ENCODE data around the gene C4BPA. TPM values are rescaled to one million over a fixed set of nuclear protein-coding genes. Genes with fewer than 3 reads are reported as not detected.

Gene C4BPA
- total and polyA plus RNA-seq, 5 experiments from 2014 or later, result not detected

DNA sequence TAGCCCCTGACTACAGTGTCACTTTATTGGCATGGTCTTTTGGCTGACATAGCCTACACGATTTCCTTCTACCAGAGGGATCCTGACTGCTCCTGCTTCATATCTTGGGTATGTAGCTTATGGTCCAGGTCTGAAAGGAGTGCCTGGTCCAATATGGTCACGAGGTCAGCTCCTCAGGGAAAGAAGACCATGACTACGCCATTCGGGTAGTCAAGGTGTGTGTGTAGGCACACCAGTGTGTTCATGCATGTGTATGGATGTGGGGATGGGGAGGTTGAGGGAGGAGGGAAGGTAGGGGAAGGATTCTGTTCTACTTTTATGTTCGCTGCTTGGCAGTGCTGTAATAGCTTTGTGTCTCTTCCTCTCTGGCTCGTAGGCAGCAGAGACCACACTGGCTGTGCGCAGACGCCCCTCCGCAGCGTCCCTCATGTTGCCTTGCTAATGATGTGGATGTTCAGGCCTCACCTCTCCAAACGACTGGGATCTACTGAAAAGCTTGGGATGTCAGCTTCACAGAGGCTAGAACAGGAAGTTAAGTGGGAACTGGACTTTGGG, 25.4 kb upstream of the C4BPA start:
- H3K36me3 Mint-ChIP-seq, result no peaks in the 10 kb centered on the region
- ATAC-seq, result no peak
- POLR2A ChIA-PET, result no interaction called here
- peaks cover 0 to 3% (median under 1%) of the 10 kb centered on the region in 4 donors for H3K4me1 Mint-ChIP-seq
- H3K27me3 Mint-ChIP-seq, result peaks cover 0 to 8% (median 3%) of the 10 kb centered on the region in 5 donors
- H3K4me3 Mint-ChIP-seq, result no peak overlapping the region
- no peak overlapping the region for H3K27ac Mint-ChIP-seq
- no peaks in the 10 kb centered on the region for H3K9me3 Mint-ChIP-seq
- DNase-seq, result no peak

DNA sequence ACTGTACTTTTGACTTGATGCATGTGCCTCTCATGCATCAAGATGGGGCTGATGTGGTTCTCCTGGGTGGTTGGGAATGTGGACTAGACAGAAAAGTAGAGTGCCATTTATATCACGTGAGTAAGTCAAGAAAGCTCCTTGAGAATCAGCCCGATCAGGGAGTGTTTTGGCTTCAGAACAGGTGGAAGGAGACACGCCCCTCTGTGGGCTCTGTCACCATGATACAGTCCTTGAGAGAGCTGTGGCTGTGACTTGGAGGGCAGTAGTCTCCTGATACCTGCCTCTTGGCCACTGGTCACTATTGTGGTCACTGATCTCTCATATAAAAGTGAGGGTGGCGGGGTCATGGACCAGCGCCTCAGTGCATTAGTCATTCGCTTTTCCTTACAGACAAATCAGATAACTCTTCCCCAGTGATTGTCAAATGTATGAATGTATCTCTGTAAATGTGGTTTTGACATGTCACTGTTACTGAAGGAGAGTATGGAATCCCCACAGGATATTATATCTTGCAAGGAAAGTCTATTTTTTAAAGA, 24.3 kb upstream of the C4BPA start:
- no peak for DNase-seq
- Mint-ChIP-seq H3K9me3 (no peaks in the 10 kb centered on the region), H3K4me3 (no peak overlapping the region), H3K4me1 (peaks cover under 1 to 6% (median 5%) of the 10 kb centered on the region in 4 donors), H3K27ac (no peak overlapping the region), H3K36me3 (no peaks in the 10 kb centered on the region), H3K27me3 (peaks cover 0 to 10% (median 4%) of the 10 kb centered on the region in 5 donors)
- POLR2A ChIA-PET, result no interaction called here
- ATAC-seq, result no peak

GRCh38 chr1:207081088-207081487, 22.9 kb upstream of the C4BPA start:
- no peaks in the 10 kb centered on the region for H3K9me3 Mint-ChIP-seq
- DNase-seq (no peak), ATAC-seq (no peak)
- peaks cover 0 to 10% (median 5%) of the 10 kb centered on the region in 5 donors for H3K27me3 Mint-ChIP-seq
- POLR2A ChIA-PET, result no interaction called here
- no peak overlapping the region for H3K4me3 Mint-ChIP-seq
- H3K36me3 Mint-ChIP-seq, result no peaks in the 10 kb centered on the region
- H3K27ac Mint-ChIP-seq, result no peak overlapping the region
- H3K4me1 Mint-ChIP-seq, result peaks cover 6 to 15% (median 12%) of the 10 kb centered on the region in 4 donors

DNA sequence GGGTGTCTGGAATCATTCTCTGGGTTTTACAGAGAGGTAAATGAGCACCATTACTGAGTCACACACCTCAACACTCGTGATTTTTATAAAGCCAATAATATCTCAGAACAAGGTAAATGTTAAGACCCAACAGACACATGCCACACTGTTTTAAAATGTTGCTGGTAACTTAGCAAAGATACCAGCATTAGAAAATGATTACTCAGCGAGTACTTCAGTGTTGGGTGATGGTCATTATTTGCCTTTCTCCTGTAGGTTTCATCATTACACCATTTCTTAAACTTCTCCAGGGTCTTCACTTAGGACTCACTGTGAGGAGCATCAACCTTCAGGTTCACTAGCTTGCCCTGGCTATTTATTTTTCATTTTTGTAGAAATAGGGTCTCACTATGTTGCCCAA, 22.2 kb upstream of the C4BPA start:
- H3K4me3 Mint-ChIP-seq, result no peak overlapping the region
- peaks cover 0 to 10% (median 5%) of the 10 kb centered on the region in 5 donors for H3K27me3 Mint-ChIP-seq
- no peak overlapping the region for H3K27ac Mint-ChIP-seq
- H3K36me3 Mint-ChIP-seq, result no peaks in the 10 kb centered on the region
- POLR2A ChIA-PET, result no interaction called here
- peaks cover 6 to 19% (median 12%) of the 10 kb centered on the region in 4 donors for H3K4me1 Mint-ChIP-seq
- DNase-seq, result no peak
- no peaks in the 10 kb centered on the region for H3K9me3 Mint-ChIP-seq
- no peak for ATAC-seq

- H3K4me1 Mint-ChIP-seq, result peaks cover 10 to 29% (median 20%) of the 10 kb centered on the region in 4 donors
- no peak for DNase-seq
- H3K4me3 Mint-ChIP-seq, result no peak overlapping the region
- POLR2A ChIA-PET, result interaction anchor here (1.3 kb wide), 1 partner anchor 321 kb away, joined by 7 read pairs; no protein-coding TSS in a partner anchor
- no peak for ATAC-seq
- no peak overlapping the region for H3K27ac Mint-ChIP-seq
- H3K9me3 Mint-ChIP-seq, result no peaks in the 10 kb centered on the region
- H3K36me3 Mint-ChIP-seq, result no peaks in the 10 kb centered on the region
- peaks cover 0 to 10% (median 5%) of the 10 kb centered on the region in 5 donors for H3K27me3 Mint-ChIP-seq
These were observed 19.8 kb upstream of the C4BPA start for GRCh38 chr1:207084232-207084631.

- POLR2A ChIA-PET, result interaction anchor here (1.3 kb wide), 1 partner anchor 320 kb away, joined by 7 read pairs; no protein-coding TSS in a partner anchor
- Mint-ChIP-seq H3K27me3 (peaks cover 0 to 10% (median 5%) of the 10 kb centered on the region in 5 donors), H3K4me3 (no peak overlapping the region), H3K27ac (peak overlapping the region in 5 of 10 donors; percentile 14 to 75 (median 52)), H3K4me1 (peaks cover 11 to 34% (median 25%) of the 10 kb centered on the region in 4 donors), H3K9me3 (no peaks in the 10 kb centered on the region), H3K36me3 (no peaks in the 10 kb centered on the region)
- peak; percentile 53 to 83 for ATAC-seq
- peak; percentile 18 to 76 (median 58) for DNase-seq
These were observed 19.3 kb upstream of the C4BPA start for GRCh38 chr1:207084701-207085180.

GRCh38 chr1:207085887-207086286, 18.1 kb upstream of the C4BPA start:
- POLR2A ChIA-PET, result no interaction called here
- Mint-ChIP-seq H3K27ac (peak overlapping the region in 1 of 10 donors; percentile 22), H3K36me3 (no peaks in the 10 kb centered on the region), H3K4me3 (no peak overlapping the region), H3K9me3 (no peaks in the 10 kb centered on the region), H3K27me3 (peaks cover 0 to 10% (median 5%) of the 10 kb centered on the region in 5 donors), H3K4me1 (peaks cover 11 to 35% (median 25%) of the 10 kb centered on the region in 4 donors)
- ATAC-seq (no peak), DNase-seq (no peak)

DNA sequence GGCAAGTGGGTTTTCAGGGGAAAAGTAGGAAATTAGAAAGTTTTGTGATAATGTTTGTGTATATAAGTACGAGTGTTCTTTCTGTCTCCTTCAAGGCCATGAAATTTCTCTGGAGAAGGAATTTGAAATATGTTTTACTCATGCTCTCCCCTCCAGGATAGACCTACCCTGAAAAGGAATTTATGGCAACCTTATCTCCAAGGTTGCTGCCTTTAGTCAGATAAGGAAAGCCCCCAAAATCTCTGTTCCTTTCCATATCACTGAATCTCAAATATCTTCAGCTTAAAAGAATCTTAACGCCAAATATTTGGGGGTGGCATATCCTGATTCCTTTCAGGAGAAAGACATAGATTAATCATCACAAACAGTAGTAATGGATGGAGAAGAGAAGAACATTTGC, 15.9 kb upstream of the C4BPA start:
- Mint-ChIP-seq H3K4me1 (peaks cover 11 to 35% (median 25%) of the 10 kb centered on the region in 4 donors), H3K9me3 (no peaks in the 10 kb centered on the region), H3K36me3 (no peaks in the 10 kb centered on the region), H3K27ac (peak overlapping the region in 5 of 10 donors; percentile 13 to 90 (median 82)), H3K27me3 (peaks cover 0 to 8% (median 5%) of the 10 kb centered on the region in 5 donors), H3K4me3 (peak overlapping the region in 2 of 10 donors; percentile 6 to 81)
- POLR2A ChIA-PET, result interaction anchor here (3.2 kb wide), 1 partner anchor 234 kb away, joined by 10 read pairs; the partner anchor contains the start of gene CD55
- ATAC-seq (no peak), DNase-seq (no peak)

DNA sequence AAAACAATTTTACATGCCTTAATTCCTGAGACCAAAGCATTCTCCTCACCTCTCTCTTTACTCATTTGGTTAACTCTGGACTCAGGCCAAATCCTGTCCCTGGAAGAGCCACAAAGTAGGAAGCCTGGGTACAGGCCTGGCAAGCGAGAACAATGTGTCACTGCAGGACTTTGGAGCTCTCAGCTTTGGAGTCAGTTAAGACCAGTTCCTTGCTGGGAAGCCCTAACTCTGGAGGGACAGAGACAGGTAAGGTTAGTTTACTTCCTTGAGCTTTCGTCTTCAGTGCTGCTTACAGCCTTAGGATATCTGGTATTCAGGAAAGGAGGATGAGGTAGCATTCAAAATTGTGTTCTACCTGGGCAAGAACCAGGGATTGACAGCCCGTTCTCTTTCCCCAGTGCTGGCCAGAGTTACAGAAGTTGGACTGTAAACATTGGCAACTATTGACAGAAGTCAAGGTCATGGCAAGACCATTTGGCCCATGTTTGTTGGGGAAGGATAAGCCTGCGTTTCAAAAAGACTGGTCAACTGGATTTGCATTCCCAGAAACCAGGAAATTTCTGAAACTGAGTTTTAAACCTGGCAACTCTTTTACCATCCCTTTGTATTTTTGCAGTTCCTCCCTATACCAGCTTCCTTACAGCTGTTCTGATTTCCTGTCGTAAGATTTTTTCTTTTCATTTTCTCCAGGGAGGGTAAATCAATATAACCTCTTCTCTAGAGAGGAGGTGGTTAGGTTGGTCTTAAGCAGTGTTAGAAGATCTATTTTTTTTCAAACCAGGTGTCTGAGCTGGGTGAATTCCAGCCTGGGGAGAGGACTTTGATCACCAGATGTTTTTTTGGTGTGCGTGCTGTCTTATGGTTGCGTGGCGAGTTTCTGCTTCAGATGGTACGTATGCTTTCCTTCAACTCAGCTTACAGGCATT, 15.1 kb upstream of the C4BPA start, which contains the start of gene C4BPB:
TSS of gene C4BPB (plus strand) at position 160 of the 926 bp plus-strand sequence. CDS start at position 832, 672 bp downstream.
- peaks cover 11 to 35% (median 25%) of the 10 kb centered on the region in 4 donors for H3K4me1 Mint-ChIP-seq
- peak in 7 of 10 donors; percentile 22 to 66 (median 37) for DNase-seq
- H3K27ac Mint-ChIP-seq, result peak within 1 kb of the TSS; percentile 20 to 93 (median 82)
- no peaks in the 10 kb centered on the region for H3K36me3 Mint-ChIP-seq
- H3K9me3 Mint-ChIP-seq, result no peaks in the 10 kb centered on the region
- ATAC-seq, result peak; percentile 79 to 93
- peak within 1 kb of the TSS; percentile 62 to 88 (median 83) for H3K4me3 Mint-ChIP-seq
- H3K27me3 Mint-ChIP-seq, result peaks cover 0 to 4% (median 3%) of the 10 kb centered on the region in 5 donors
- POLR2A ChIA-PET, result interaction anchor here (1.0 to 3.2 kb wide), 2 partner anchors 12 to 233 kb away, joined by 3 to 10 read pairs; partner anchors contain the start of gene CD55

GRCh38 chr1:207089627-207090355, 14.2 kb upstream of the C4BPA start:
- peak overlapping the region; percentile 20 to 93 (median 82) for H3K27ac Mint-ChIP-seq
- DNase-seq (no peak), ATAC-seq (peak in 1 of 2 donors; percentile 41)
- no peaks in the 10 kb centered on the region for H3K36me3 Mint-ChIP-seq
- H3K27me3 Mint-ChIP-seq, result peaks cover 0 to 4% (median 0%) of the 10 kb centered on the region in 5 donors
- POLR2A ChIA-PET, result interaction anchor here (1.0 to 3.2 kb wide), 2 partner anchors 11 to 232 kb away, joined by 3 to 10 read pairs; partner anchors contain the start of gene CD55
- H3K4me1 Mint-ChIP-seq, result peaks cover 11 to 30% (median 21%) of the 10 kb centered on the region in 4 donors
- no peaks in the 10 kb centered on the region for H3K9me3 Mint-ChIP-seq
- H3K4me3 Mint-ChIP-seq, result peak overlapping the region; percentile 62 to 88 (median 83)

DNA sequence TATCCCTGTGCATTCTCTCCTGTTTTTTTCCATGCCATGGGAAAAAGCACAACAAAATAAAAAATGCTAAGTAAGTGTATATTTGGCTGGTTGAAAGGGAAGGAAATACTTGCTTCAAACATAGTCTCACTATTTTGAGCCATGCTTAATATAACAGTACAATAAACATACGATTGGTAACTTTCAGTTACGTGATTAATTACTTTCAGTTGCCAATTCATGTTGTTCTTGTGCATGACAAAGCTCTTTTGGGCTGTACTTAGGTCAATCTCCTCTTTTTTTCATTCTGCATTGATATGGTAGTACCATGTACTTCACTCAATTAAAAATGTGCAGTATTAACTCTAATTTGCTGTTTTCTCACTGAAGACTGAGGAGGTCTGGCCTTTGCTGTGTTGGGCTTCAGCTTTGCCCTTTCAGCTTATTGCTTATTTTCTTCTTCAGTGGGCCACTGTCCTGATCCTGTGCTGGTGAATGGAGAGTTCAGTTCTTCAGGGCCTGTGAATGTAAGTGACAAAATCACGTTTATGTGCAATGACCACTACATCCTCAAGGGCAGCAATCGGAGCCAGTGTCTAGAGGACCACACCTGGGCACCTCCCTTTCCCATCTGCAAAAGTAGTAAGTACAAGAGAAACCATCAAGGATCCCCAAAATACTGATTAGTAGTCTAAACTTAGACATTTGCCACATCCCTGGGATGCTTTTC, 12.7 kb upstream of the C4BPA start:
- Mint-ChIP-seq H3K4me3 (no peak overlapping the region), H3K27ac (peak overlapping the region in 1 of 10 donors; percentile 24), H3K9me3 (no peaks in the 10 kb centered on the region), H3K27me3 (peaks cover 0 to under 1% (median 0%) of the 10 kb centered on the region in 5 donors), H3K36me3 (no peaks in the 10 kb centered on the region), H3K4me1 (peaks cover 5 to 18% (median 15%) of the 10 kb centered on the region in 4 donors)
- ATAC-seq (no peak), DNase-seq (no peak)
- POLR2A ChIA-PET, result no interaction called here
